HG02623 (cell line): ENCODE data around the gene PVALB.
"Not testable (repeated sequence)": the region's sequence is repeated elsewhere in the genome, so short reads cannot be mapped to it uniquely, and the experiment has no call there.

Experiments used
- ATAC-seq: cut with Tn5 transposase; IDR thresholded peaks from one replicate; pipeline ENCODE4 v1.9.1; 2021; ENCODE audit warnings: moderate library complexity; ENCODE audit not compliant: unreplicated experiment

Gene PVALB

DNA sequence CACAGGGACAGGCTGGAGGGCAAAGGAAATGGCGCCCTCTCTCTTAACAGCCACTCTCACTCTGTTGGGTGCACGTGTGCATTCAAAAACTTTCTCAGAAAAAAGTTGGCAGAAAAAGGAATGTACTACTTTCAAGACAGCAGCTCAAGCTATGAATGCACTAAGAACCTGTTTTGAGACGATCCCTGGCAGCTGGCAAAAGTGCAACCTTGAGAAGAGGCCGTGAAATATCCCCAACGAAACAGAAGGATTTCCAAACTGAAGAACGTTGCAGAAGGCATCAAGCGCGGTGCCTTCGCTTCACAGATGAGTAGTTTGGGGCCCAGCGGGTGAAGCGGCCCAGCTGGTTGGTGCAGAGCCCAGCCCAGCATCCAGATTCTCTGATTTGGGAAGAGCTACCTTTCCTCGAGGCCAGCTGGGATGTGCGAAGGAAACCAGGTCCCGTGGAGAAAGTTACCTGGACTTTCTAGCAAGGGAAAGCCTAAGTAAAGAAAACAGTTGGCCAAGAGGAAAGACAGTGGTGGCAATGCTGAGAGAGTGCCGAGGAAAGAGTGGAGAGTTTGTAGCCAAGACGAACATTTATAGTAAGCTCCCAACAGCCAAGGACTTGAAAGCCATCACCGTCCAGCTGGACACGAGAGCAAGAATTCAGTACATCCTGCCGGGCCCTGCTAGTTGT is 57.2 kb downstream of the PVALB start:
- no peak for ATAC-seq

DNA sequence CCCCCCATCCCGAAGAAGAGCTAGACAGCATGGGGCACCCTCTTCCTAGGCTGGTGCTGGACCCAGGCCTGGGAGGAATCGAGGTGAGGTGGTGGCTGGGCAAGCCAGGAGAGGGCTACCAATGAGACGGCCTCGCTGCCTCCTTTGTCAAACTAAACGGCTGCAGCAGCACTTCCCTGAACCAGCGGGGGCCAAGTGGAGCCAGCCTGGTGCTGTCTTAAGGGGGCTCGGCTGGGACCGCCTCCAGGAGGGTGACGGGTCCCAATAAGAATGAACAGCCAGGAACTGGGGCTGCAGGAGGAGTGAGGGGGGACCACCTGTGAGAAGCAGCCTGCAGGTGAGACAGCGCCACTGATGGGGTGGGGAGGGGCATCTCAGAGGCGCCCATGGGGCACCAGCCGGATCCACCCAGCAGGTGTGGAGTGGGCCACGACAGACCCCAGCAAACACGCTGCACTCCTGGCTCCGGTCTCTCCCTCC is 58.0 kb downstream of the PVALB start:
- no peak for ATAC-seq

DNA sequence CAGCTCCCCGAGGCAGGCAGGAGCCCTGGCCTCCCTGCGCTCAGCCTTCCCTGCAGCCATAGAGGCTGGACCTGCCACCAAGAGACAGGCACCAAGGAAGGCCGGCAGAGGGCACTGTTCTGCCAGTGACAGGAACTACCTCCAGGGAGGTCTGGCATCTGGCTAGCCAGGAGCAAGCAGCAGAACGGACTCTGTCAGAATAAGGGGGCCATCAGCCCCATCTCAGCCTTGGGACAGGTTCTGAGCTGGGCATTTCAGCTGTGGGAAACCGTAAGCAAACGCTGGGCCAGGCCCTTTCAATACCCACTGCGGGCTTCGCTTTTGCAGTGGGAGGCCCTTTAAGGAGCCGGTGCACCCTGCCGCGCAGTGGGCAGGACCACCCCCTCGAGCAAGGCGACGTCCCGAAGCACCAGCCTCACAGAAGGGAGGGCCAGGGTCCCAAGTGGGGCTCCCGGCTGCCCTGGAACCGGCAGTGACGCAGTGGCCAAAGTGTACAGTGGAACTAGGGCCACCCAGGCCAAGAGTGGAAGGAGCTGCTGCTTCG is 59.1 kb downstream of the PVALB start:
- ATAC-seq, result no peak

DNA sequence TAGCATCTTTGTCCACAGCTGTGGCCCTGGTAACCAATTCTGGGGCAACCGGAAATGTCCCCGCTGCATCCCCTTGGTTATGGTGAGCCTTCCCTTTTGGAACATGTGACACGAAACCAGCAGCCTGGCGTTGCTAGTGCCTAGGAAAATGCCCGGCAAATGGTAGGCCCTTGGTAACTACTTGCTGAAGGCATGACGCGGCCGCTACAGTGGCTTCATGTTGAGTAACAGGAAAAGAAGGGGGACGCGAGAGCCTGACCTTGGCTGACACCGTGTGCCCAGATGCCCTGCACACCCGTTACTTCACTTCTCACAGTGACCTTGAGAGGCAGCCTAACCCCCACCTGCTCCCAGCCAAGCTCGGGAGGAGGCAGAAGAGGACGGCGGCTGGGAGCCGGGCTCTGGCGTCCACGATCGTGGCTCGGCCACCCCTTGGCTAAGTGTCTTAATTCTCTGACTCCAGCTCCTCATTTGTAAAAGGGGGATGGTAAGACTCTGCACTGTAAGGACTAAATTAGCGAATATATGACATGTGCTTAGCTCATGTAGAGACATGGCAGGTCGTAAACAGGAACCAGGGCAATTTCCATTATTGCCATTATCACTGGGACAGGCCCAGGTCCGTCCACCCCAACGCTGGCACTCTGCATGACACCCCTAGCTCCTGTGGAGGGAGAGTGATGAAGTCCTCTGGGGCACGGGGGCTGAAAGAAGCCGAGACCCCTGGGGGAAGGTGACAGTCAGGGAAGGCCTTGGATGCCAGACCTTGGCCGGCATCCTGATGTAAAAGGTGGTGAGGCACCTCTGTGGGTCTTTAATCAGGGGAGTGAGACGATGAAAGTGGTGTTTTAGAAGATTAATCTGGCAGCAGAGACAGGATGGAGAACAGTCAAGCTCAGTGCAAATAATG is 59.8 kb downstream of the PVALB start:
- no peak for ATAC-seq

DNA sequence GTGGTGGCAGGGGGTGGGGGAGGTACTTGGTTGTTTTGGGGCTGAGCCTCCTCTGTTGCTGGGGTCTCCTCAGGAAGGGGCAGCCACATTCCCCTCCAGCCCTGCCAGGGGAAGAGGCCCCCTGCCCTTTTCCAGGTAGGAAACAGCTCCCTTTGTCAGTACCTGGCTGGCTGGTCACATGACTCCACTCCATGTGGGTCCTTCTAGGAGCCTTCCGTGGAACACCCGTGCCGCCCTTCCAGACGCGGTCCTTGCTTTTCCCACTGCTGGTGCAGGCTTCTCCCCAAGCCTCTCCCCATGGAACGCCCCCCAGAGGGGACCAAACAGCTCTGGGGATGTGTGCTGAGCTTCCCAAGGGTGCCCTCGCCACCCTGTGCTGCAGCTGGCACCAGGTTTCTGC is 60.8 kb downstream of the PVALB start:
- no peak for ATAC-seq

DNA sequence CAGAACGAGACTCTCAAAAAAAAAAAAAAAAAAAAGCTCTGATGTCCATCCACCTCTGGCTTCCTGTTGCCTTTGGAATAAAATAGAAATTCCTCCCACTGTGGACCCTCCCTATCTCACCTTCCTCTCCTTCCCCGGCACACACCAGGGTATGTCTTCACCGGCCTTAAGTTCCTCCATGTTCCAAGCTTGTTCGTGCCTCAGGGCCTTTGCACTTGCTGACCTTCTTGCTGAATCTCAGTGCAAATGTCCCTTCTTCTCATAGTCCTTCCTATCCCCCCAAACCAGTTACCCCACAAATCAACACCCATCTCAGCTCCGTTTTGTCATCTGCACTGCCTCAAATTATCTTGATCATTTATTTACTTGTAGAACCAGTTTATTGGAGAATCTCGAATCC is 61.5 kb downstream of the PVALB start:
- no peak for ATAC-seq

DNA sequence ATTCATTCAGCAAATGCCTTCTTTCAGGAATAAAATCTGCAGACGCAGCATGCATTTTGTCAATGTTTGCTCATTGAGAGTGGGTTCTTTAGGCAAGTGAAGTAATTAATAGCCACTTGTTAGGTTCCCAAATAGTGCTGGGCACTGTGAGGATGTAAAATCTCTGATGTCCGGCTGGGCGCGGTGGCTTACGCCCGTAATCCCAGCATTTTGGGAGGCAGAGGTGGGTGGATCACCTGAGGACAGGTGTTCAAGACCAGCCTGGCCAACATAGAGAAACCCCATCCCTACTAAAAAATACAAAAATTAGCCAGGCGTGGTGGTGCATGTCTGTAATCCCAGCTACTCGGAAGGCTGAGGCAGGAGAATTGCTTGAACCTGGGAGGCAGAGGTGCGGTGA is 62.0 kb downstream of the PVALB start:
- ATAC-seq, result not testable (repeated sequence)

DNA sequence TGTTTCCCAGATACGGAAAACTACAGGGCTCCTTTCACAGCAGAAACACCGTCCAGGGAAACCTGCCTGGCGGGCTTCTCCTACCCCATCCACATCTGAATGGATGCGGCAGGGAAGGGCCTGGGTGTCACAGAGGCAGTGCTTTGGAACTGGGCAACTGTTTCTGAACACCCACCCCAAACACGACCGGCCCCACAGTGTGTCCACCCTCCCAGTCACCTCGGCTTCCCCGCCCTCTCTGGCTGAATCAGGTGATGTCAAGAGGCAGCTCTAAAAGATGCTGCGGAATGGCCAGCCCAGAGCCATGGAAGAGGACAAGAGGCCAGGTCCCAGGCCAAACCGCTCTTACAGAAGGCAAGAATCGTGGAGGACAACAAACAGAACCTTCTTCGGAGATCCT is 62.9 kb downstream of the PVALB start:
- ATAC-seq, result no peak

DNA sequence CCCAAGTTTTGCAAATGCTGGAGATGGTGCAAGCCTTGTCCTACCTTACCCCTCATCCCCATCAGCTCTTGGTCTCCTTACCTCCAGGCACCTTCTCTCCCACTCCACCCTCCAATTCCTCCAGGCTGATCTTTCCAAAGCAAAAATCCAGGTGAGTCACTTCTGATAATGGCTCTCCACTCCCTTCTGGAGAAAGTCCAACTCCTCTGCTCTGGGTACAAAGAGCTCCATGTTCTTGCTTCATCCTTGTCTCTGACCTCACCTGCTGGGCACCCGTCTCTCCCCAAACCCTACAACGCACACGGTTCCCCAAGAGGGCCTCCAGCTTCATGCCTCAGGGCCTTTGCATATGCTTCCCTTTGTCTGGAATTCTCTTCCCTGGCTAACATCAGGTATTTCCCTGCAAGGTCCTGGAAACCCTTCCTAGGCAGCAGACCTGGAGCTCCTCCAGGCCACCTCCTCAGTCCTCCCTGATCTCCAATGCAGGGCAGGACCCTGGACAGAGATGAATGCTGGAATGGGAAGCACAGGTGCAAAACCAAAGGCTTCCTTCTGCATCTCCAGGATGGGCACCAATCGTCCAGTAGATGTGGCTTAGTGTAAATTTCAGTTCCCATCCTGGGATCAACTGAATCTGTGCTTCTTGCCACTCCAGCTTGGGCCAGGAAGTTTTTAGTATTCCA is 63.6 kb downstream of the PVALB start:
- ATAC-seq, result no peak
